Measurements from ENCODE around the gene MTHFD1.

DNA sequence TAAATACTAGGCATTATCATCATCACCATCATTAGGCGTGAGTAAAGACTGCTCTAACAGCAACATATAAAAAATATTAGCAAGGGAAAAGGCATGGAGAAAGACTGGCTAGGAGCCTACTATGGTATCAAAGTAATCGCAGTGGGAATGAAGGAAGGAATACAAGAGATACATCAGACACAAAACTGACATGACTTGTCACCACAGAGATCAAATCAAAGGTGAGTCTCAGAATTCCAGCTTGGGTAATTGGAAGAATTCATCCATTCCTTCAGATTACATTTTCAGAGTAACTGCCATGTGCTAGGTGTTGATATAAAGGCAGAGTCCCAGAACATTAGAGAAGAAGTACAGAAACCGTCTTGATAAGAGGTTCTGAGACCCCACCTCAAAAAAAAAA is 105.3 kb downstream of the MTHFD1 start:
- TF ChIP-seq, protein P1, sequence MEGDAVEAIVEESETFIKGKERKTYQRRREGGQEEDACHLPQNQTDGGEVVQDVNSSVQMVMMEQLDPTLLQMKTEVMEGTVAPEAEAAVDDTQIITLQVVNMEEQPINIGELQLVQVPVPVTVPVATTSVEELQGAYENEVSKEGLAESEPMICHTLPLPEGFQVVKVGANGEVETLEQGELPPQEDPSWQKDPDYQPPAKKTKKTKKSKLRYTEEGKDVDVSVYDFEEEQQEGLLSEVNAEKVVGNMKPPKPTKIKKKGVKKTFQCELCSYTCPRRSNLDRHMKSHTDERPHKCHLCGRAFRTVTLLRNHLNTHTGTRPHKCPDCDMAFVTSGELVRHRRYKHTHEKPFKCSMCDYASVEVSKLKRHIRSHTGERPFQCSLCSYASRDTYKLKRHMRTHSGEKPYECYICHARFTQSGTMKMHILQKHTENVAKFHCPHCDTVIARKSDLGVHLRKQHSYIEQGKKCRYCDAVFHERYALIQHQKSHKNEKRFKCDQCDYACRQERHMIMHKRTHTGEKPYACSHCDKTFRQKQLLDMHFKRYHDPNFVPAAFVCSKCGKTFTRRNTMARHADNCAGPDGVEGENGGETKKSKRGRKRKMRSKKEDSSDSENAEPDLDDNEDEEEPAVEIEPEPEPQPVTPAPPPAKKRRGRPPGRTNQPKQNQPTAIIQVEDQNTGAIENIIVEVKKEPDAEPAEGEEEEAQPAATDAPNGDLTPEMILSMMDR (IDR thresholded peaks at IDR 0.05): no peak
- TF ChIP-seq TAF1 (IDR thresholded peaks at IDR 0.05; ENCODE audit: borderline replicate concordance, low read depth, low read length) (no peak), NRF1 (IDR thresholded peaks at IDR 0.05; ENCODE audit: low read depth, low read length) (no peak), MXI1 (IDR thresholded peaks at IDR 0.05; ENCODE audit: low read depth, low read length) (no peak), EP300 (IDR thresholded peaks at IDR 0.05; ENCODE audit: borderline replicate concordance in 1 of 2, low read depth in 1 of 2, low read length in 1 of 2) (no peak)
- TF ChIP-seq, protein P2, sequence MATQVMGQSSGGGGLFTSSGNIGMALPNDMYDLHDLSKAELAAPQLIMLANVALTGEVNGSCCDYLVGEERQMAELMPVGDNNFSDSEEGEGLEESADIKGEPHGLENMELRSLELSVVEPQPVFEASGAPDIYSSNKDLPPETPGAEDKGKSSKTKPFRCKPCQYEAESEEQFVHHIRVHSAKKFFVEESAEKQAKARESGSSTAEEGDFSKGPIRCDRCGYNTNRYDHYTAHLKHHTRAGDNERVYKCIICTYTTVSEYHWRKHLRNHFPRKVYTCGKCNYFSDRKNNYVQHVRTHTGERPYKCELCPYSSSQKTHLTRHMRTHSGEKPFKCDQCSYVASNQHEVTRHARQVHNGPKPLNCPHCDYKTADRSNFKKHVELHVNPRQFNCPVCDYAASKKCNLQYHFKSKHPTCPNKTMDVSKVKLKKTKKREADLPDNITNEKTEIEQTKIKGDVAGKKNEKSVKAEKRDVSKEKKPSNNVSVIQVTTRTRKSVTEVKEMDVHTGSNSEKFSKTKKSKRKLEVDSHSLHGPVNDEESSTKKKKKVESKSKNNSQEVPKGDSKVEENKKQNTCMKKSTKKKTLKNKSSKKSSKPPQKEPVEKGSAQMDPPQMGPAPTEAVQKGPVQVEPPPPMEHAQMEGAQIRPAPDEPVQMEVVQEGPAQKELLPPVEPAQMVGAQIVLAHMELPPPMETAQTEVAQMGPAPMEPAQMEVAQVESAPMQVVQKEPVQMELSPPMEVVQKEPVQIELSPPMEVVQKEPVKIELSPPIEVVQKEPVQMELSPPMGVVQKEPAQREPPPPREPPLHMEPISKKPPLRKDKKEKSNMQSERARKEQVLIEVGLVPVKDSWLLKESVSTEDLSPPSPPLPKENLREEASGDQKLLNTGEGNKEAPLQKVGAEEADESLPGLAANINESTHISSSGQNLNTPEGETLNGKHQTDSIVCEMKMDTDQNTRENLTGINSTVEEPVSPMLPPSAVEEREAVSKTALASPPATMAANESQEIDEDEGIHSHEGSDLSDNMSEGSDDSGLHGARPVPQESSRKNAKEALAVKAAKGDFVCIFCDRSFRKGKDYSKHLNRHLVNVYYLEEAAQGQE (IDR thresholded peaks at IDR 0.05; ENCODE audit: low read depth, low read length): no peak

Measured in SK-N-SH (cell line).